HFFc6 (cell line): ENCODE data around the gene ZNF142. TPM values are rescaled to one million over a fixed set of nuclear protein-coding genes. Genes with fewer than 3 reads are reported as not detected.

ENCODE experiments used
- DNase-seq: peaks from one replicate; pipeline ENCODE4 v3.0.0-alpha.2; 2018
- H3K27ac Mint-ChIP-seq: 2 replicates; pipeline ENCODE4 v1.8.0; 2020; ENCODE audit warnings: mild to moderate bottlenecking, mixed read lengths
- H3K27me3 Mint-ChIP-seq: 2 replicates; pipeline ENCODE4 v1.8.0; 2021; ENCODE audit warnings: mild to moderate bottlenecking, moderate library complexity, mixed read lengths; ENCODE audit not compliant: insufficient read depth
- H3K36me3 Mint-ChIP-seq: 2 replicates; pipeline ENCODE4 v1.8.0; 2021; ENCODE audit warnings: low read depth, mixed read lengths
- H3K4me1 Mint-ChIP-seq: 2 replicates; pipeline ENCODE4 v1.8.0; 2020; ENCODE audit warnings: low read depth, mixed read lengths
- H3K4me3 Mint-ChIP-seq: 2 replicates; pipeline ENCODE4 v1.8.0; 2020; ENCODE audit warnings: mild to moderate bottlenecking, moderate library complexity, mixed read lengths
- H3K9me3 Mint-ChIP-seq: 2 replicates; pipeline ENCODE4 v1.8.0; 2020; ENCODE audit warnings: mild to moderate bottlenecking, mixed read lengths
- total RNA-seq, 6 experiments: library from RNA; stranded (reverse); fragmentation: NEBNext Ultra II Directional; extraction: Animal tissue kit (Norgen Biotek cat#: 25700); gene quantifications; 2 replicates in 1 of 6; 3 replicates in 5 of 6; pipeline ENCODE4 v1.2.3, GENCODE V29; 2021
- TF ChIP-seq, protein P1 (sequence below): fragments of 200-600 bp; sonication (generic); IDR thresholded peaks from 2 replicates; pipeline ENCODE4 v1.5.0; 2021; ENCODE audit warnings: antibody characterized with exemption, mild to moderate bottlenecking

Gene ZNF142
- total RNA-seq, 6 experiments from 2014 or later, result 21.2 to 24.9 (median 23.5) TPM

GRCh38 chr2:218642786-218643185 is 16.6 kb downstream of the ZNF142 start:
- Mint-ChIP-seq H3K9me3 (no peaks in the 10 kb centered on the region), H3K4me3 (no peak overlapping the region), H3K27me3 (no peaks in the 10 kb centered on the region; the same call in 1 of the 2 replicates), H3K36me3 (peaks cover 13% of the 10 kb centered on the region), H3K27ac (no peak overlapping the region), H3K4me1 (peaks cover 11% of the 10 kb centered on the region)
- TF ChIP-seq, protein P1, sequence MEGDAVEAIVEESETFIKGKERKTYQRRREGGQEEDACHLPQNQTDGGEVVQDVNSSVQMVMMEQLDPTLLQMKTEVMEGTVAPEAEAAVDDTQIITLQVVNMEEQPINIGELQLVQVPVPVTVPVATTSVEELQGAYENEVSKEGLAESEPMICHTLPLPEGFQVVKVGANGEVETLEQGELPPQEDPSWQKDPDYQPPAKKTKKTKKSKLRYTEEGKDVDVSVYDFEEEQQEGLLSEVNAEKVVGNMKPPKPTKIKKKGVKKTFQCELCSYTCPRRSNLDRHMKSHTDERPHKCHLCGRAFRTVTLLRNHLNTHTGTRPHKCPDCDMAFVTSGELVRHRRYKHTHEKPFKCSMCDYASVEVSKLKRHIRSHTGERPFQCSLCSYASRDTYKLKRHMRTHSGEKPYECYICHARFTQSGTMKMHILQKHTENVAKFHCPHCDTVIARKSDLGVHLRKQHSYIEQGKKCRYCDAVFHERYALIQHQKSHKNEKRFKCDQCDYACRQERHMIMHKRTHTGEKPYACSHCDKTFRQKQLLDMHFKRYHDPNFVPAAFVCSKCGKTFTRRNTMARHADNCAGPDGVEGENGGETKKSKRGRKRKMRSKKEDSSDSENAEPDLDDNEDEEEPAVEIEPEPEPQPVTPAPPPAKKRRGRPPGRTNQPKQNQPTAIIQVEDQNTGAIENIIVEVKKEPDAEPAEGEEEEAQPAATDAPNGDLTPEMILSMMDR, result no peak
- no peak for DNase-seq

- H3K4me3 Mint-ChIP-seq, result no peak overlapping the region
- no peak overlapping the region for H3K27ac Mint-ChIP-seq
- no peak for DNase-seq
- peaks cover 11% of the 10 kb centered on the region for H3K4me1 Mint-ChIP-seq
- no peaks in the 10 kb centered on the region for H3K9me3 Mint-ChIP-seq
- H3K27me3 Mint-ChIP-seq, result no peaks in the 10 kb centered on the region; the same call in 1 of the 2 replicates
- peaks cover 13% of the 10 kb centered on the region for H3K36me3 Mint-ChIP-seq
- TF ChIP-seq, protein P1, result no peak
These were observed 17.2 kb downstream of the ZNF142 start for GRCh38 chr2:218642121-218642656.

DNA sequence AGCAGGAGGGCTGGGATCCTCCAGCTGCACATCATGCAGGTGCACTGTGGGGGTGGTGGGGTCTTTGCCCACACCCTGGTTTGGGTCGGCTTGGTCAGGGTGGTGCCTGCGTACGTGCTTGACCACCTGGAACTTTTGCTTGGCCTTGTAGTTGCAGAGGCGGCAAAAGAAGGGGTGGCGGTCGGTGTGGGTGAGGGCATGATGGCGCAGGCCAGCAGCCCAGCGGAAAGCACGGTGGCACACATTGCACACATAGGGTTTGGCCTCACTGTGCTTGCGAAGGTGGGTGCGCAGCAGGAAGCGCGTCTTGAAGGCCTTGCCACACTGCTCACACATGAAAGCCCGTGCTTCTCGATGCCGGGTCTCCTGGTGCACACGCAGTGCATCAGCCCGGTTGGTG is 21.1 kb downstream of the ZNF142 start:
- H3K9me3 Mint-ChIP-seq, result no peaks in the 10 kb centered on the region
- H3K36me3 Mint-ChIP-seq, result peaks cover 18% of the 10 kb centered on the region
- no peak overlapping the region for H3K27ac Mint-ChIP-seq
- TF ChIP-seq, protein P1, result no peak
- no peaks in the 10 kb centered on the region for H3K4me1 Mint-ChIP-seq
- H3K4me3 Mint-ChIP-seq, result no peak overlapping the region
- DNase-seq, result no peak
- no peaks in the 10 kb centered on the region for H3K27me3 Mint-ChIP-seq

GRCh38 chr2:218635719-218636118 is 23.7 kb downstream of the ZNF142 start:
- peaks cover 18% of the 10 kb centered on the region for H3K36me3 Mint-ChIP-seq
- H3K4me1 Mint-ChIP-seq, result peaks cover 6% of the 10 kb centered on the region
- no peaks in the 10 kb centered on the region for H3K27me3 Mint-ChIP-seq
- no peak overlapping the region for H3K4me3 Mint-ChIP-seq
- TF ChIP-seq, protein P1, result no peak
- DNase-seq, result no peak
- H3K27ac Mint-ChIP-seq, result no peak overlapping the region
- H3K9me3 Mint-ChIP-seq, result no peaks in the 10 kb centered on the region

DNA sequence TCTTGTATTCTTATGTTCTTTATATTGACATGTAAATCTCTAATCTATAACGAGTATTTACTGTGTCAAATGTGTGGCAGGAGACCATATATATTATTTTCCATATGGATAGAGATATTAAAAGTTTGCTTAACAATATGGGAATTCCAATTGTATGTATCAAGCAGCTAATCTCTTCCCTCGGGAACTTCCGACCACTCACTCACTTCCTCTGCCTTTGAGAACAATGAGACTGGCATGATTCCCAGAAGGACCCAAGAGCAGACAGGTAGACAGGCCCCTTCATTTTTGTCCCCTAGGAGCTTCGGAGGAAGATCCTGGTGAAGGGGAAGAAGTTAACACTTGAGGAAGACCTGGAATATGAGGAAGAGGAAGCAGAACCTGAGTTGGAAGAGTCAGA is 27.6 kb downstream of the ZNF142 start:
- Mint-ChIP-seq H3K27ac (no peak overlapping the region), H3K4me3 (no peak overlapping the region)
- TF ChIP-seq, protein P1, result no peak

More for the DNA sequence above, 27.6 kb downstream of the ZNF142 start:
- no peaks in the 10 kb centered on the region for H3K9me3 Mint-ChIP-seq
- H3K4me1 Mint-ChIP-seq, result peaks cover 6% of the 10 kb centered on the region
- H3K36me3 Mint-ChIP-seq, result peaks cover 12% of the 10 kb centered on the region
- no peak for DNase-seq
- peaks cover 2% of the 10 kb centered on the region for H3K27me3 Mint-ChIP-seq
